Natural killer cell (primary cell): ENCODE measurements around the gene PIK3IP1. TPM values are rescaled to one million over a fixed set of nuclear protein-coding genes. Genes with fewer than 3 reads are reported as not detected.

Experiments used
- ATAC-seq, 3 donors: fragments of 150-1000 bp in 2 of 3; fragments of 200-7000 bp in 1 of 3; cut with Tn5 transposase; 1 replicate in 1 of 3; 2 replicates in 2 of 3; pipeline ENCODE4 v1.10.0; 2021; ENCODE audit warnings: mild to moderate bottlenecking in 2 of 3, moderate library complexity in 2 of 3
- DNase-seq, 2 donors: peaks; one replicate each; pipeline versions ENCODE4 v3.0.0 to v3.0.0-alpha.2; 2013 to 2021; ENCODE audit warnings: mixed read lengths in 1 of 2
- H3K27ac ChIP-seq: one replicate; pipeline ENCODE4 v1.5.1; 2013; ENCODE audit warnings: mild to moderate bottlenecking, low read length
- H3K27me3 ChIP-seq: one replicate; pipeline ENCODE4 v1.6.1; 2013; ENCODE audit warnings: low read length; ENCODE audit not compliant: control insufficient read depth, insufficient read depth
- H3K36me3 ChIP-seq: one replicate; pipeline ENCODE4 v1.6.1; 2013; ENCODE audit warnings: low read length; ENCODE audit not compliant: control insufficient read depth, insufficient read depth
- H3K4me1 ChIP-seq: one replicate; pipeline ENCODE4 v1.6.1; 2013; ENCODE audit warnings: low read length; ENCODE audit not compliant: control insufficient read depth, insufficient read depth
- H3K4me3 ChIP-seq: one replicate; pipeline ENCODE4 v1.5.1; 2013; ENCODE audit warnings: low read length
- H3K9me3 ChIP-seq: one replicate; pipeline ENCODE4 v1.6.1; 2013; ENCODE audit warnings: low read length; ENCODE audit not compliant: control insufficient read depth, insufficient read depth
- H3K27ac Mint-ChIP-seq, 2 donors: one replicate each; pipeline ENCODE4 v1.8.0; 2022; ENCODE audit warnings: mild to moderate bottlenecking in 2 of 2, mixed read lengths in 2 of 2, moderate library complexity in 1 of 2
- H3K27me3 Mint-ChIP-seq, 2 donors: one replicate each; pipeline ENCODE4 v1.8.0; 2022; ENCODE audit warnings: low read depth in 2 of 2, mixed read lengths in 2 of 2
- H3K36me3 Mint-ChIP-seq: one replicate; pipeline ENCODE4 v1.8.0; 2022; ENCODE audit warnings: mixed read lengths
- H3K4me1 Mint-ChIP-seq, 2 donors: one replicate each; pipeline ENCODE4 v1.8.0; 2022; ENCODE audit warnings: mixed read lengths in 2 of 2
- H3K4me3 Mint-ChIP-seq: one replicate; pipeline ENCODE4 v1.8.0; 2022; ENCODE audit warnings: mild to moderate bottlenecking, moderate library complexity, mixed read lengths
- H3K9me3 Mint-ChIP-seq, 2 donors: one replicate each; pipeline ENCODE4 v1.8.0; 2022; ENCODE audit warnings: mixed read lengths in 2 of 2
- CTCF ChIP-seq: fragments of 200-600 bp; IDR thresholded peaks from one replicate; pipeline ENCODE4 v1.8.0; 2022; ENCODE audit warnings: antibody characterized with exemption
- WGBS: methylation state at CpG from one replicate; pipeline ENCODE4 v1.1.7; 2013; ENCODE audit warnings: missing lambda C conversion rate; ENCODE audit not compliant: insufficient coverage; 5-methylcytosine and 5-hydroxymethylcytosine counted together
- intact Hi-C: fragments of 100-400 bp; cut with micrococcal nuclease; formaldehyde crosslinking; loops from one replicate; pipeline ENCODE4 v1.14.2; 2022
- total RNA-seq, 4 donors: library from RNA; stranded (reverse); fragments of 120-200 nt in 1 of 4; gene quantifications; one replicate each; pipeline versions ENCODE4 v1.2.3 to v1.2.4, GENCODE V29; 2013 to 2022

PIK3IP1 gene
- total RNA-seq, 3 donors from 2014 or later (not counting 1 experiment from before 2014, with no cell fraction given): 132 to 180 (median 161) TPM

GRCh38 chr22:31329453-31330215 lies 37.3 kb upstream of the PIK3IP1 start:
- no peak for DNase-seq
- Mint-ChIP-seq H3K27ac (no peak overlapping the region), H3K4me3 (no peak overlapping the region), H3K36me3 (peaks cover 17% of the 10 kb centered on the region), H3K9me3 (no peaks in the 10 kb centered on the region), H3K4me1 (peaks cover 14 to 18% of the 10 kb centered on the region in 2 donors), H3K27me3 (no peaks in the 10 kb centered on the region)
- Histone ChIP-seq H3K36me3 (peaks cover 93% of the 10 kb centered on the region), H3K4me3 (no peak overlapping the region), H3K9me3 (no peaks in the 10 kb centered on the region), H3K4me1 (no peaks in the 10 kb centered on the region), H3K27ac (no peak overlapping the region), H3K27me3 (no peaks in the 10 kb centered on the region)
- no peak for ATAC-seq
- intact Hi-C loops: no loop called here
- WGBS: 95% methylated on average over 9 of the region's 9 CpGs
- TF ChIP-seq CTCF: no peak

GRCh38 chr22:31329029-31329428 lies 36.7 kb upstream of the PIK3IP1 start:
- Mint-ChIP-seq H3K27me3 (no peaks in the 10 kb centered on the region), H3K36me3 (peaks cover 15% of the 10 kb centered on the region), H3K4me1 (peaks cover 14% of the 10 kb centered on the region in 2 donors), H3K9me3 (no peaks in the 10 kb centered on the region), H3K27ac (no peak overlapping the region), H3K4me3 (no peak overlapping the region)
- Histone ChIP-seq H3K9me3 (no peaks in the 10 kb centered on the region), H3K27ac (no peak overlapping the region), H3K4me1 (no peaks in the 10 kb centered on the region), H3K27me3 (no peaks in the 10 kb centered on the region), H3K4me3 (no peak overlapping the region), H3K36me3 (peaks cover 90% of the 10 kb centered on the region)
- intact Hi-C loops: no loop called here
- no peak for DNase-seq
- TF ChIP-seq CTCF: no peak
- no peak for ATAC-seq
- WGBS: 95% methylated on average over 4 of the region's 4 CpGs

GRCh38 chr22:31328544-31328960 lies 36.3 kb upstream of the PIK3IP1 start:
- 96% methylated on average over 12 of the region's 13 CpGs for WGBS
- Mint-ChIP-seq H3K27me3 (no peaks in the 10 kb centered on the region), H3K9me3 (no peaks in the 10 kb centered on the region), H3K4me3 (no peak overlapping the region), H3K36me3 (peaks cover 10% of the 10 kb centered on the region), H3K4me1 (peaks cover 10% of the 10 kb centered on the region in 2 donors), H3K27ac (no peak overlapping the region)
- intact Hi-C loops: no loop called here
- no peaks in the 10 kb centered on the region for H3K9me3 ChIP-seq
- no peak for TF ChIP-seq CTCF
- H3K4me3 ChIP-seq: no peak overlapping the region
- no peak for DNase-seq
- H3K4me1 ChIP-seq: no peaks in the 10 kb centered on the region
- no peak overlapping the region for H3K27ac ChIP-seq
- H3K27me3 ChIP-seq: no peaks in the 10 kb centered on the region
- no peak for ATAC-seq
- H3K36me3 ChIP-seq: peaks cover 89% of the 10 kb centered on the region
